ENCODE data around the gene OLA1. TPM values are rescaled to one million over a fixed set of nuclear protein-coding genes. Genes with fewer than 3 reads are reported as not detected.

Gene OLA1
- total RNA-seq, 1 donor, result 22.1 TPM

DNA sequence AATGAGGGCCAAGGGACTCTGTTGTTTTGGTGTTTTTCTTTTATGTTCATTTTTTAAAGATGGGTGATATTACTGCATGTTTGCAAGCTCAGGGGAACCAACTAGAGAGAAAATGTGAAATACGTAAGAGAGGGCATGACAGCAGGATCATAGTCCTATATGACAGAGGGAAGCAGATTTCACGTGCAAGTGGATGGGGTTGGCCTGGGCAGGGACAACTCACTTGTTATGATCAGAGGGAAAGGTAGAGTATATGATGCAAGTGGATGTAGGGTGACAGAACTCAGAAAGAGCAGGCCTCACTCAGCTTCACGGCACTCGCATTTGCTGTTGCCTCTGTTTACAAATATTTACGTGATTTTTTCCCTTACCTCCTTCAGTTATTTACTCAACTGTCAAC lies 67.0 kb downstream of the OLA1 start:
- DNase-seq (ENCODE audit: low read depth in 2 of 3, low spot score in 2 of 3), result no peak

DNA sequence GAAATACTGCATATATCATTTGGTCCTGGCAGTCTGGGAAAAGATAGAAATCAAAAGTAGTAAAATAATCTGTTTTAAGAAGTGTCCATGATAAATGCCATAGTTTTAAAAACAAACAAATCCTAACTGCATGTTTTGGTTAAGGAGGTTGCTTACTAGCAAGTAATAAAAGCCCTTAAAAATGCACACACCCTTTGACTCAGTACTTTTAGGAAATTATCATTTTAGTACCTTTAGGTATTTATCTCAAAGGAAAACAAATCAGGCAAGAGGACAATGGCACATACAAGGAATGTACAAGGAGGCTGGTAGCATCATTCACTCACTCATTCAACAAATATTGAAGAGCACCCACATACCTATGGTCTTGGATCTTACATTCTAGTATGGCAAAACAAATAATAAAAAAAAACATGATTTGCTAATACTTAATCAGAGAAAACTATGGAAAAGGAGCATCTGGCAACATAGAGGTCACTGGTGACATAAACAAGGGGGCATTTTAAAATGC lies 67.6 kb downstream of the OLA1 start:
- no peak for DNase-seq (ENCODE audit: low read depth in 2 of 3, low spot score in 2 of 3)

DNA sequence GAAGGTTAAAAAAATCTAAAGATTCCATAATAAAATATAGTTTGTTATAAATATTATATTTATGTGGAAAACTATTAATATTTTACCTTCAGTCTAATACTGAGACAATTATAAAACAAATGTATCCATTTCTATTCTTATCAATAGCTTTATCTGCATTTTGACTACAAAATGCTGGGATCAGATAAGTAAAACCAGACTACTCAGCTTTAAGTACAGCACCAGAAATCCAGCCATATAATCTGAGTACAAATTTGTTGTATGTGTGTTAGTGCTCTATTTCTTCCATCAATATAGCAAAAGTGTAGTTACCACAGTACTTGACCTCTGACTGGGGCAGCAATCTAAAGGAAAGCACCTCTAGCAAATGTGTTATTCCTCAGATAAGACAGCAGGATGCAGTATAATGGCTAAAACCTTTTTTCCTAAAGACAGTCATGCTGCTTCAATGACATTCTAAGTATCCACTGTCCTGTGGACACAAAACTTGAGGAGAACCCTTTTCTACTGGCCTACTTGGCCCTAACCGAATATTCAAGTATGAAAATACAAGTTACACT lies 68.1 kb downstream of the OLA1 start:
- DNase-seq (ENCODE audit: low read depth in 2 of 3, low spot score in 2 of 3), result no peak

DNA sequence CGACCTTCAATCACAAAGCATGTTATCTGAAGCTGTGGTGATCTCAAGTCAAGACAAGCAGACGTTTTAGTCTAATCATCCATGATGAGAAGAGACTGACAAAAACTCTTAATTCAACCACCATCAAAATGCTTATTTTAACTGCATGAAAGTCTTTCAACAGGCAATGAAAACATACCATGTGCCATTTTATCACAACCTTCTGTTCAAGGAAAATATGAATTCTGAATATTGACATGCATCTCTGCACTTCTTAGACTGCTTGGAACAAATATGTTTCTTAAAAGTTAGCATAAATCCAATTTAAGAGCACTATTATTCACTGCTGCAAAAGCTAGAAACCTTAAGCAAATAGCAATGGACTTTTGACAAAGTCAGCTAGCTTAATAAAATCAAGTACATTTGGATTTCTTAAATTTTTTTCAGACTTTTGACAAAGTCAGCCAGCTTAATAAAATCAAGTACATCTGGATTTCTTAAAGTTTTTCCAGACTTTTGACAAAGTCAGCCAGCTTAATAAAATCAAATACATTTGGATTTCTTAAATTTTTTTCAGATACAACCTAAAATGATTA lies 70.9 kb downstream of the OLA1 start:
- no peak for DNase-seq (ENCODE audit: low read depth in 2 of 3, low spot score in 2 of 3)

DNA sequence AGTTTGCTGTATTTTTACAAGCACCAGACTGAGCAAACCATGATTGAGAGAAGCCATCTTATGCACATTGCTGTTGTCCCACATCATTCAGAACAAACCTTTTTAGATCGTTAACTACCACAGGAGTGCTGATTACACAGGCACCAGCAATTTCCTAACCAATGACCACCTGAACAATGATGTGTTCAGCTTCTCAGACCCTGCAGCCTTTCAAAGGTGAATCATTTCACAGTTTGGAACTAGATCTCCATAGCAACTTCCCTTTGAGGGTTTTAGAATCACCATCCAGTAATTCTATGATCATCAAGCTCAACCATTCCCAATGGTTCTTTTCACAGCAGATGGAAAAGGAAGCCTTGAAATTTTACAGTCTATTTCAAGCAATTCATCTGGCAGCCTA lies 71.4 kb downstream of the OLA1 start:
- DNase-seq (ENCODE audit: low read depth in 2 of 3, low spot score in 2 of 3), result no peak

DNA sequence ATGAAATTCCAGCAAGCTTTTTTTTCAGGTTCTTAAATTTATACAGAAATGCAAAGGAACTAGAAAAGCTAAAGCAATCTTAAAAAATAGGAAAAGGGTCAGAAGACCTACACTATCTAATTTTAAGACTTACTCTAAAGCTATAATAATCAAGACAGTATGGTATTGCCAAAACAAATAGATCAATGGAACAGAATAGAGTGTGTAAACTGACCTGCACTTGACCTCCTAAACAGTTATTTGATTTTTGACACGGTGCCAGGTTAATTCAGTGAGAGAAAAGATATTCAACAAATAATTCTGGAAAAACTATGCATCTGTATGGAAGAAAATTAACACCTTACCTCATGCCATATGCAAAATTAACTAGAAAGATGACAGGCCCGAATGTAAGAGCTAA lies 73.6 kb downstream of the OLA1 start:
- DNase-seq (ENCODE audit: low read depth in 2 of 3, low spot score in 2 of 3), result no peak

DNA sequence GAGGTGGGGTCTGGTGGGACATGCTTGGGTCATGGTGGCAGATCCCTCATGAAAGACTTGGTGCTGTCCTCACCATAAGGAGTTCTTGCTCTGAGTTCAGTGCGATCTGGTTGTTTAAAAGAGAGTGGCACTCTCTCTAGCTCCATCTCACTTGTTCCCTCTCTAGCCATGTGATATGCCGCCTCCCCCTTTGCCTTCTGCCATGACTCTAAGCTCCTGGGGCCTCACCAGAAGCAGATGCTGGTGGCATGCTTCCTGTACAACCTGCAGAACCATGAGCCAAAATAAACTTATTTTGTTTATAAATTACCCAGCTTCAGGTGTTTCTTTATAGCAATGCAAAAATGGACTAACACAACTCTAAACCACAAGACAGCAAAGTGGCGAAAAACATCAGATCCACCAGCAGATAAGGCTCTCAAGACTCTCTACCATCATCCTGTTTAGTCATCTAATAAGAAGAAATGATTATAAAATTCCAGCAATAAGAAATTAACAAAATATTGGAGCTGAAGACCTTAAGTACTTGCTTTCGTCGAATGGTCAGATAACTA lies 75.5 kb downstream of the OLA1 start:
- DNase-seq (ENCODE audit: low read depth in 2 of 3, low spot score in 2 of 3), result no peak

DNA sequence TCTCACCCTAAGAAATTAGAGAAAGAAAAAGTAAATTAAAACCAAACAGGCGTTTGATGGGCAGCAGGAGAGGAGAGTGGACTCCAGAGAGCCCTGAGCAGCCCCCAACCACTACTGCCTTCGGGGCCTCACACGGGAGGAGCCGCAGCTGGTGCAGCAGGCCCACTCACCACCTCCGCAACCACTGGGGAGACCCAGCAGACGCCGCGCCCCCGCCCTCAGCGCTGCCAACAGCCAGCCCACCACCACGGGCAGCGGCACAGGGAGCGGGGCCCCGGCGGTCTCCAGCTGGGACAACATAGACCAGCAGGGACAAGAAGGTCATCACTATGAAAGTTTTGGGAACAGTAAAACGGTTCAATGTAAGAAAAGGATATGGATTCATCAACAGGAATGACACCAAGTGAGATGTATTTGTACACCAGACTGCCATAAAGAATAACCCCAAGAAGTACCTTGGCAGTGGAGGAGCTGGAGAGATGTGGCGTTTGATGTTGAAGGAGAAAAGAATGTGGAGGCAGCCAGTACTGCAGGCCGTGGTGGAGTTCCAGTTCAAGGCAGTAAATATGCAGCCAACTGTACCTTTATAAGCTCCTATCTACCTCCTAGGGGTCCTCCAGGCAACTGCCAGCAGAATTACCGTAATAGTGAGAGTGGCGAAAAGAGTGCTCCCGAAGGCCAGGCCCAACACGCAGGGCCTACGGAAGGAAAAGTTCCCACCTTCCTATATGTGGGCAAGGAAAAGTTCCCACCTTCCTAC lies 76.5 kb downstream of the OLA1 start:
- DNase-seq (ENCODE audit: low read depth in 2 of 3, low spot score in 2 of 3), result no peak

DNA sequence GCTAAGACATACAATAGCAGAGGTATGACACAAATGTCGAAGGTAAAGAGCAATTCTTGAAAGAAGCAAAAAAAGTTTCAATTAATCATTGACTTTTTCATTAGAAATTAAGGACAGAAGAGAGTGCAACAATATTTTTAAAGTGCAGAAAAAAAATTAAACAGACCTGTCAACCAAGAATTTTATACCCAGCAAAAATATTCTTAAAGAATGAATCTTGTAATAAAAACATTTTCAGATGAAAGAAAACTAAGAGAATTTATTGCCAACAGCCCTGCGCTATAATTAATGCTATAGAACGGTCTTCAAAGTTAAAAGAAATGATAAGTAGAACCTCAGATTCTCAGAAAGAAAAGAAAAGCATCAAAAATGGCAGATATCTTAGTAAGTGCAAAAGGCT lies 79.0 kb downstream of the OLA1 start:
- DNase-seq (ENCODE audit: low read depth in 2 of 3, low spot score in 2 of 3), result peak in 1 of 3 donors; percentile 33

DNA sequence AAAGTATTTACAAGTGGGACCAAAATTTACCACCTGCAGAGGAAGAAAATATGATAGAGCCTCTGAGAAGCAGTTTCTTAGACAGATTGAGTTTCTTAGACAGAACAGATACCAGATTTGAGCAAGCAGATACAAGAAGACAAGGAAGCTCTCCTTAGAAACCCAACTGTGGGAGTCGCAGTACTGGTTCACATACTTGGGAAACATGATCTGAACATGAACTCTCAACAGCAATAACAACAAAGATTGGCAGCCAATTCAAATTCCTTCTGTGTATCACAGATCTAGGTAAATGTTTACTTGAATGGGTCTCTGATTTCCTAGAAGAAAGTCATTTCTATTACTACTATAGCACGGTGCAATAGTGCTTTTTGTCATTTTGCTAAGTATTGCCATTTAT lies 82.1 kb downstream of the OLA1 start:
- DNase-seq (ENCODE audit: low read depth in 2 of 3, low spot score in 2 of 3), result no peak

DNA sequence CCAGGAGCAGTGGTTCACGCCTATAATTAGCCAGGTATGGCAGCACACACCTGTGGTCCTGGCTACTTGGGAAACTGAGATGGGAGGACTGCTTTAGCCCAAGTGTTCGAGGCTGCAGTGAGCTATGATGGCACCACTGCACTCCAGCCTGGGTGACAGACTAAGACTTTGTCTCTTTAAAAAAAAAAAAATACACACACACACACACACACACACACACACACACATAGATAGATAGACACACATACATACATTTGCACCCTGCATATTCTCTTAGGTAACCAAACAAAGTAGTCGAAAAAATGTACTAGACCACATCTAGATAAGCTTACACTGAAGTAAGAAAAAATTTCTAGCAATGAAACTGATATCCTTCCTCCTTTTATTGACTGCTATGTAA lies 86.8 kb downstream of the OLA1 start:
- DNase-seq (ENCODE audit: low read depth in 2 of 3, low spot score in 2 of 3), result no peak

DNA sequence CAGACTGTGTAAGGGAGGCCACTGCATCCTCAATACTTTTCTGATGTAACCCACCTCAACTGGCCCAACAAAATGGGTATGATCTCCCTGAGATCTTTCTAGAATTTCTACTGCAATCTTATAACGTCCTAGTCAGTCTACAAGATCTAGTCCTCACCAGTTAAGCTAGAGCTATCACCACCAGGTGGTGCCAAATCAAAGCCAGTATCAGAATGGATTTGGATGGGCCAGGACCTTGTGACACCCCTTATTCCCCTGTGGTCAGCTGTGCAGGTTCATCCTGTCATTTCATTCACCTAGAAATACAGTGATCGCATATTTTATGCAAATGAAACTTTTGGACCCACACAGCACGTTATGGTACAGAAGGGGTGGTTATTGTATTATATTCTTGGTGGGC lies 90.3 kb downstream of the OLA1 start:
- peak; percentile 3 to 43 (median 29) for DNase-seq (ENCODE audit: low read depth in 2 of 3, low spot score in 2 of 3)

DNA sequence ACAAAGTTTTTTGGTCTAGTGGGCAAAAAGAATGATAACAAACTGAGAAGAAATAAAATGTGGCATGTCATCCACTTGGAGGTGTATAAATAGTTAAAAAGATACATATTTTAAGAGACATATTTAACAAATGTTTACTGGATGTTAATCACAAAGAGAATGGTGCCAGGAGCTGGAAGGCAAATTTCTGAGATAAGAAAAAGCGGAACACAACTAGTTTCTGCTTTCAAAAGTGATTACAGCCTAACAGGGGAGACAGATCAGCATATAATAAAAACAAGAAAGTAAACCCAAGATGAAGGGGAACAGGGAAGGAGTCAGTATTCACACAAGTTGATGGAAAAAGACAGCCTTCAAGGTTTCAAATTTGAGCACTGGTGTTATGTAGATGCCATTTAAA lies 91.3 kb downstream of the OLA1 start:
- DNase-seq (ENCODE audit: low read depth in 2 of 3, low spot score in 2 of 3), result peak in 2 of 3 donors; percentile 22 to 62

DNA sequence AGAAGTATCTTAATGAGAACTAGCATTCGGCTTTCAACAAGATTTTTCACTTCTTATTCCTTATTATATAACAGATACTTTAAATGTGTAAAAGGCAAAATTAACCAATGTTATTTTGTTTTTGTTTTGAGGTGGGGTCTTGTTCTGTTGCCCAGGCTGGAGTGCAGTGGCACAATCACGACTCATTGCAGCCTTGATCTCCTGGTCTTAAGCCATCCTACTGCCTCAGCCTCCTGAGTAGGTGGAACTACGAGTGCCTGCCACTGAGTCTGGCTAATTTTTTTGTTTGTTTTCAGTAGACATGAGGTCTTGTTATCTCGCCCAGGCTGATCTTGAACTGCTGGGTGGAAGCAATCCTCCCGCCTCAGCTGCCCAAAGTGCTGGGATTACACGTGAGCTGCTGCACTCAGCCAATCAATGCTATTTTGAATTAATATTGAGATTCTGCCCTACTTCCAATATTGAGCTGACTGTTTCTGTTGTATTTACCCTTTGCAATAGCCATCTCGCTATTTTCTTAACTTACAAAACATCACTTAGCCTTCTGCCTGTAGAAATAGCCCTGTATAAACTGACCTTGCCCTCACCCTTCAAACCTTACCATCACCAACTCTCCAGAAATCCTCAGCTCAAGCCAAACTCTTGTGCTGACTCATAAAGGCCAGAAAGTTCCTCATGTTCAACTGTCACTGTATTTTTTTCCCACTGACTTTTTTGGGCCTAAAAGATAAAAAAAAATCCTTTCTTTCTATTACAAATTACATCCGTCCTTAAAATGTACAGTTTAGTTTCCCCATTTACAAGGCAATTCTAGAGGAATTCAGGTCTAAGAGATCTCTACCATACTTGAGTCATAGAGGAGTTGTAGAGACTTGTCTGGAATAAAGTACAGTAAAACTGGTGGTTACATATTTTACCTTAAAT lies 94.3 kb downstream of the OLA1 start:
- DNase-seq (ENCODE audit: low read depth in 2 of 3, low spot score in 2 of 3), result peak in 1 of 3 donors; percentile 9

DNA sequence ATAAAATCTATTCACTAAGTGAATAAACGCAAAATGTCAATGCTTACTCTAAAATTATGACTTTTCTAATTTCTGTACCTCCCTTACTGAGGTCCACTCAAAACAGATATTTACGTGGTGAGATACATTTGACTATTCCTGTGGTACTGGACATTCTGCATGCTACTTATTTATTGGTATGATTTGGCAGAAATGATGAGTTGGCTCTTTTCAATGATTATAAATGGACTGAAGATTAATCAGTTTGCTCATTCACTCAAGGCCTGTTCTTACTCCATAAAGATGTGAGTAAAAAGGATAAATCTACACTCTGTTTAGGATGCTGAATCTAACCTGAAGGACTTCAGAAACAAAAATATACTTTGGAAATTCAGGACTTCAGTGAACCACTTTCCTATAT lies 98.8 kb downstream of the OLA1 start:
- DNase-seq (ENCODE audit: low read depth in 2 of 3, low spot score in 2 of 3), result no peak

DNA sequence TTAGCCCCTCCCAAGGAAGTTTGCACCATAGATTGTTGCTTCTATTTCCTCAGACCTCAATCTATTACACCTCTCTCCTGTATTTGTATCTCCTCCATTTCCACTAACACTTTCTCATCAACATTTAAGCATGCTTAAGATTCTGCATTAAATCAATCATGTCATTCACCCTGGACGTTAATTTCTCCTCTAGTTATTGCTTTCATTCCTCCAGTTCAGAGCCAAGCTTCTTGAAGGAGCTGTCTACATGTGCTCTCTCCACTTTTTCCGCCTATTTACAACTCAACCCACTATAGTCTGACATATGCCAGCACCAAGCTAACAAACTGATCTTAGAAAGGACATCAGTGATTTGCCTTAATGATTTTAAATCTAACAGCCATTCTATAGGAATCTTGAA lies 99.5 kb downstream of the OLA1 start:
- DNase-seq (ENCODE audit: low read depth in 2 of 3, low spot score in 2 of 3), result no peak

DNA sequence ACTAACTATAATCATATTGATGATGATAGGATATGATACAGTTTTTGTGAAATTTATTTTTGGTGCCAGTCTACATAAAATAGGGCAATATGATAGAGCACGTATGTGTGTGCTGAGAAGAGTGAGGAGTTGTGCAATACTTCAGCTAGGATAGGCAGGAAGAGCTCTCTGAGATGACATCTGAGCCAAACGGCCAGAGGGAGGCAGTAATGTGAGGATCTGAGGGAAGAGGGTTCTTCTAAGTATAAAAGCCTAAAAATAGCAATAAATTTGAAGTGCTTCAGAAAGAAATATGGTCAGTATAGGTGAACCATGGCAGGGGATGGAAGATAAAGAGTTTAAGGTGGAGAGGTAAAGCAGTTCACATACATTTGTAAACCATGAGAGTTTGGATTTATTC lies 102.5 kb downstream of the OLA1 start:
- no peak for DNase-seq (ENCODE audit: low read depth in 2 of 3, low spot score in 2 of 3)

DNA sequence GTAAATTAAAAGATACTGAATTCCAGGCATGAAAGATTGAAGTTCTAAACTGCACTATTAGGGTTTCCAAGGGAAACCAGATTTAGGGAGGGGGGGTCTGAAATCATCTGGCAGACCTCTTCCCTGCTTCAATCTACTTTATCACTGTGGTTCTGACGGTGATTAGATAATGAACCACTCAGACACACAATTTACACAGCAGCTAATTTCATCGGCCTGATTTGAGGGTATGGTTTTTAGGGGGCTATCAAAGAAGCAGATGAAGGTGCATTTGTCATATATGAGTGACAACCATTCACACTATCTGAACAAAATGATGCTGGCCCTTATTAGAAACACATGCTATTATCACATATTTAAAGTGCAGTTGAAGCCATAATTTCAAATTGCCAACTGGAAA lies 106.0 kb downstream of the OLA1 start:
- no peak for DNase-seq (ENCODE audit: low read depth in 2 of 3, low spot score in 2 of 3)

DNA sequence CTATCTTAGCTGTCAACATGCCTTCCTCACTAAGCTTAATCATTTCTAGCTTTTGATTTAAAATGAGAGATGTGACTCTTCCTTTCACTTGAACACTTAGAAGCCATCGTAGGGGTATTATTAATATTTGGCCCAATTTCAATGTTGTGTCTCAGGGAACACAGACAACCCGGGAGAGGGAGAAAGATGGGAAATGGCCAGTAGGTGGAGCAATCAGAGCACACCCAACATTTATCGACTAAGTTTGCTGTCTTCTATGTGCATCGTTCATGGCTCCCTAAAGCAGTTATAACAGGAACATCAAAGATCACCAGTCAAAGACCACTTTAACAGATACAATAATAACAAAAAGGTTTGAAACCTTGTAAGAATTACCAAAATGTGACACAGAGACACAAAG lies 110.2 kb downstream of the OLA1 start:
- peak in 1 of 3 donors; percentile 26 for DNase-seq (ENCODE audit: low read depth in 2 of 3, low spot score in 2 of 3)

DNA sequence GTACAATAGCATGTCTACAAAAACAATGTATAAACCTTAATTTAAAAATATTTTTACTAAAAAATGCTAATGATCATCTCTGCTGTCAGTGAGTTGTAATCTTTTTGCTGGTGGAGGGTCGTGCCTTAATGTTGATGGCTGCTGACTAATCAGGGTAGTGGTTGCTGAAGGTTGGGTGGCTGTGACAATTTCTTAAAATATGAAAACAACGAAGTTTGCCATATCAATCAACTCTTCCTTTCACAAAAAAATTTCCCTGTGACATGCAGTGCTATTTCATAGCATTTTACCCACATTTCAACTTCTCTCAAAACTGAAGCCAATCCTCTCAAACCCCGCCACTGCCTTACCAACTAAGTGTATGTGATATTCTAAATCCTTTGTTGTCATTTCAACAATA lies 112.4 kb downstream of the OLA1 start:
- DNase-seq (ENCODE audit: low read depth in 2 of 3, low spot score in 2 of 3), result no peak

DNA sequence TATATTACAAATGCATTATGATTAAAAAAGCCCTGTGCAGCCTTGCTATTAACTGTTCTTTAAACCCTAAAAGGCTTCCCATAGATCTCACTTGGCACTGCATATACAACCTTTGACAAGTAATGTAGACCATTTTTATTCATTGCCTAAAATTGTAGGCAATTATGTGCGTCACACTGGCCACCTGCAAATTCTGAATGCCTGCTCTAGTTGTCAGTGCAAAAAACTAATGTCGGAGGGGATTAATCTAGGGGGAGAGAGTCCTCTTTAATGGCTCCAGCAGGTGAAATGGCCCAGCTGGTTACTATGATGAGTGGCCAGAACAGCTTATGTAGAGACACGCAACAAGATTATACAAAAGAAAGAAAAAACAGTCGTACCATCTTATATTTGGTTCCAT lies 123.2 kb downstream of the OLA1 start:
- DNase-seq (ENCODE audit: low read depth in 2 of 3, low spot score in 2 of 3), result no peak

Measured in hematopoietic multipotent progenitor cell (in vitro differentiated cells).